ENCODE measurements around the gene ATP1A4. TPM values are rescaled to one million over a fixed set of nuclear protein-coding genes. Genes with fewer than 3 reads are reported as not detected.
"Not testable (repeated sequence)": the region's sequence is repeated elsewhere in the genome, so short reads cannot be mapped to it uniquely, and the experiment has no call there.

Gene ATP1A4
- total RNA-seq, 1 donor from 2014 or later: 0.35 TPM

DNA sequence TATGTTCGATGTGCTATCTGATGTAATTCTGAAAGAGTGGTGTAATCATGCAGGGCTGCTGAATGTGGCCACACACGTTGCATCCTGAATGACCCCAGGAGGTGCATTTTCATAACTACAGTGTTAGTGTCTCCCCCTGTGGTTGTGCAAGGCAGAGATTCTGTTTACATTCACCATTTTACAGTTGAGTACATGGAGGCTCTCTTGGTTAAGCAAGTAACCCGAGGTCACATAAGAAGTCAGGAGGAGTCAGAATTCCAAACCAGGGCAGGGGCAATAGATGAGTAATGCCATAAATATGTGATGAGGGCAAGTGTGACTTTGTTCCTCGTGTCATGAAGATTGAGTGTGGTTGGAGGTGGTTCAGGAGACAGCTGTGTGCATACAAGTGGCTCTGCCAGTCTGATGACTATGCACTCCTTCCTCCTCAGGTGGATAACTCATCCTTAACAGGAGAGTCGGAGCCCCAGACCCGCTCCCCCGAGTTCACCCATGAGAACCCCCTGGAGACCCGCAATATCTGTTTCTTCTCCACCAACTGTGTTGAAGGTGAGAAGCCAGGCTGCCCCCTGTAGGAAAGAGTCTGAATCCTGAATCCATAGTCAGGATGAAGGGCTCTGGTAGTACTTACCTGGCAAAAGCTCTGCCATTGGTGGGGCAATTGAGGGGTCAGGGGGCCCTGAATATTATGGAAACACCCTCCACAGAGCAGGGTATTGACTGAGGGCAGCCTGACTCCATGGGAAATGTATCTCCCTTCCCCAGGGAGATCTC lies 26.5 kb upstream of the ATP1A4 start:
- H3K36me3 Mint-ChIP-seq (ENCODE audit: low read depth): peaks cover 12% of the 10 kb centered on the region
- no peak for DNase-seq (ENCODE audit: low read depth, low spot score)
- no peaks in the 10 kb centered on the region for H3K27me3 Mint-ChIP-seq (ENCODE audit: low read depth)
- no peaks in the 10 kb centered on the region for H3K9me3 Mint-ChIP-seq
- TF ChIP-seq, protein P1, sequence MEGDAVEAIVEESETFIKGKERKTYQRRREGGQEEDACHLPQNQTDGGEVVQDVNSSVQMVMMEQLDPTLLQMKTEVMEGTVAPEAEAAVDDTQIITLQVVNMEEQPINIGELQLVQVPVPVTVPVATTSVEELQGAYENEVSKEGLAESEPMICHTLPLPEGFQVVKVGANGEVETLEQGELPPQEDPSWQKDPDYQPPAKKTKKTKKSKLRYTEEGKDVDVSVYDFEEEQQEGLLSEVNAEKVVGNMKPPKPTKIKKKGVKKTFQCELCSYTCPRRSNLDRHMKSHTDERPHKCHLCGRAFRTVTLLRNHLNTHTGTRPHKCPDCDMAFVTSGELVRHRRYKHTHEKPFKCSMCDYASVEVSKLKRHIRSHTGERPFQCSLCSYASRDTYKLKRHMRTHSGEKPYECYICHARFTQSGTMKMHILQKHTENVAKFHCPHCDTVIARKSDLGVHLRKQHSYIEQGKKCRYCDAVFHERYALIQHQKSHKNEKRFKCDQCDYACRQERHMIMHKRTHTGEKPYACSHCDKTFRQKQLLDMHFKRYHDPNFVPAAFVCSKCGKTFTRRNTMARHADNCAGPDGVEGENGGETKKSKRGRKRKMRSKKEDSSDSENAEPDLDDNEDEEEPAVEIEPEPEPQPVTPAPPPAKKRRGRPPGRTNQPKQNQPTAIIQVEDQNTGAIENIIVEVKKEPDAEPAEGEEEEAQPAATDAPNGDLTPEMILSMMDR (conservative IDR thresholded peaks at IDR 0.05): no peak
- H3K4me3 Mint-ChIP-seq: no peak overlapping the region
- H3K4me1 Mint-ChIP-seq: peaks cover 13% of the 10 kb centered on the region
- H3K27ac Mint-ChIP-seq (ENCODE audit: unreplicated experiment): peak overlapping the region; percentile 14

DNA sequence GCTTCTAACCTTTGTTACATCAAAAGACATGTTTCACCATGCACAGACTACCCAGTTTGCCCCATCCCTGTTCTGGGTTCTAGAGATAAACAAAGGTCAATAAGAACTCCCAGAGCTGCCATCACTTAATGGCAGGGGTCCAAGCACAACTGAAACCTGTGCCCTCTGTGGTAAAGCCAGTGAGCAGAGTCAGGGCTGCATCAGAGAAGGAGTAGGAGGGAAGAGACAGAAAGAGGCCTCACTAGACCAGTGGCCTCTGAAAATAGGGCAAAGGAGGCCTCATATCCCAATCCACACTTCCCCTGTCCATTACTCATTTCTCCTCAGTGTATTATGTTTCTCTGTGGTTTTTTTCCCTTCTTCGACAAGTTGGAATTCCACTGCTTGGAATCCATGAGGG lies 25.7 kb upstream of the ATP1A4 start:
- H3K27ac Mint-ChIP-seq (ENCODE audit: unreplicated experiment): peak overlapping the region; percentile 67
- TF ChIP-seq, protein P1 (conservative IDR thresholded peaks at IDR 0.05): no peak
- no peak for DNase-seq (ENCODE audit: low read depth, low spot score)
- H3K4me1 Mint-ChIP-seq: peaks cover 10% of the 10 kb centered on the region
- no peaks in the 10 kb centered on the region for H3K27me3 Mint-ChIP-seq (ENCODE audit: low read depth)
- no peaks in the 10 kb centered on the region for H3K9me3 Mint-ChIP-seq
- H3K4me3 Mint-ChIP-seq: no peak overlapping the region
- H3K36me3 Mint-ChIP-seq (ENCODE audit: low read depth): peaks cover 12% of the 10 kb centered on the region

DNA sequence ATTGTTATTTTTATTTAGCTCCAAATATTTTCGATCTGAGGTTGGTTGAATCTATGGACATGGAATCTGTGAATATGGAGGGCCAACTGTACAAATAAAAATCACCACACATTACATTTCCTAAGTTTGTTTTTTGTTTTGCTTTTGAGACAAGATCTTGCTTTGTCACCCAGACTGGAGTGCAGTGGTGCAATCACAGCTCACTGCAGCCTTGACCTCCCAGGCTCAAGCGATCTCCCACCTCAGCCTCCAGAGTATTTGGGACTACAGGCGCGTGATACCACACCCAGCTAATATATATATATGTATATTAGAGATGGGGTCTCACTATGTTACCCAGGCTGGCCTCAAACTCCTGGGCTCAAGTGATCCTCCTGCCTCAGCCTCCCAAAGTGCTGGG lies 25.1 kb upstream of the ATP1A4 start:
- H3K36me3 Mint-ChIP-seq (ENCODE audit: low read depth): peaks cover 12% of the 10 kb centered on the region
- not testable (repeated sequence) for H3K4me3 Mint-ChIP-seq; H3K27ac Mint-ChIP-seq (ENCODE audit: unreplicated experiment); H3K27me3 Mint-ChIP-seq (ENCODE audit: low read depth); H3K9me3 Mint-ChIP-seq; DNase-seq (ENCODE audit: low read depth, low spot score)
- peaks cover 12% of the 10 kb centered on the region for H3K4me1 Mint-ChIP-seq

DNA sequence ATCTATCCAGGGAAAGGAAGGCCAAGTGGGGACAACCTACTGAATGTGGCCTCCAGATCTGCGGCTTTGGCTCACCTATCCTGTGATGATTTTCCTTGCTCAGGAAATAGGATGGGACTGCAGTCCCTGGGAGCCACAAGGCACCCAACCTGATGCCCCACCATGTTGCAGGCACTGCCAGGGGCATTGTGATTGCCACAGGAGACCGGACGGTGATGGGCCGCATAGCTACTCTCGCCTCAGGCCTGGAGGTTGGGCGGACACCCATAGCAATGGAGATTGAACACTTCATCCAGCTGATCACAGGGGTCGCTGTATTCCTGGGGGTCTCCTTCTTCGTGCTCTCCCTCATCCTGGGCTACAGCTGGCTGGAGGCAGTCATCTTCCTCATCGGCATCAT lies 24.0 kb upstream of the ATP1A4 start:
- no peak for DNase-seq (ENCODE audit: low read depth, low spot score)
- H3K4me1 Mint-ChIP-seq: peaks cover 19% of the 10 kb centered on the region
- no peak overlapping the region for H3K27ac Mint-ChIP-seq (ENCODE audit: unreplicated experiment)
- H3K27me3 Mint-ChIP-seq (ENCODE audit: low read depth): no peaks in the 10 kb centered on the region
- no peaks in the 10 kb centered on the region for H3K9me3 Mint-ChIP-seq
- peaks cover 17% of the 10 kb centered on the region for H3K36me3 Mint-ChIP-seq (ENCODE audit: low read depth)
- TF ChIP-seq, protein P1 (conservative IDR thresholded peaks at IDR 0.05): no peak
- H3K4me3 Mint-ChIP-seq: no peak overlapping the region

DNA sequence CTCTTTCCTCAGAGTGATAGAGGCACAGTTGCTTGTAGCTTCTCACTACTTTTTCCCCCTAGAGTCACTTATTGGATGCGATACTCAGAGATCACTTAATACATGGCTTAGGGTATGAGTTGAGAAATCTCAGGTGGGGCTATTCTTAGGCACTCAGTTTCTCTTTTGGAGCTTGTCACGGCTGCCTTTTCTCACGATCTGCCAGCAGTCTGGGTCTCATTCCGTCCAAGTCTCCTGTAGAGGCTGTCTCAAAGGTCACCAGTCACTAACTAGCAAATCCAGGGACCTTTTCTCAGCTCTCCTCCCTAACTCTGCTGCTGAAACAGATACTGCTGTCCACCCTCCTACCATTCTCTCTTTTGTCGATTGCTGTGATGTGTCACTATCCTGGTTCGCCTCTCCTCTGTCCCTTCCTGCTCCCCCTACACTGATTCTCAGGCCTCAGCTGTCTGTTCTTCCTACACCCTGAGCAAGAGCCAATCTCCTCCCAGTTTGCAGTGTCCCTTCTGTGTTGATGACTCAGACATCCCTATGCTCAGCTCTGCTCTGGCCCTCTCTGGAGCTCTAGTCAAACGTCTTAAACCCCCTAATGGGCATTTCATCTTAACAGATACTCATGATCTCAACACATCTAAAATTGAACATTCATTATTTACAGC lies 23.4 kb upstream of the ATP1A4 start:
- Mint-ChIP-seq H3K4me1 (peaks cover 23% of the 10 kb centered on the region), H3K36me3 (ENCODE audit: low read depth) (peaks cover 23% of the 10 kb centered on the region), H3K27me3 (ENCODE audit: low read depth) (no peaks in the 10 kb centered on the region), H3K9me3 (no peaks in the 10 kb centered on the region), H3K27ac (ENCODE audit: unreplicated experiment) (peak overlapping the region; percentile 22), H3K4me3 (no peak overlapping the region)
- DNase-seq (ENCODE audit: low read depth, low spot score): no peak
- TF ChIP-seq, protein P1 (conservative IDR thresholded peaks at IDR 0.05): no peak

- Mint-ChIP-seq H3K4me1 (peaks cover 19% of the 10 kb centered on the region), H3K9me3 (no peaks in the 10 kb centered on the region), H3K4me3 (no peak overlapping the region), H3K27me3 (ENCODE audit: low read depth) (no peaks in the 10 kb centered on the region), H3K36me3 (ENCODE audit: low read depth) (peaks cover 21% of the 10 kb centered on the region), H3K27ac (ENCODE audit: unreplicated experiment) (no peak overlapping the region)
- TF ChIP-seq, protein P1 (conservative IDR thresholded peaks at IDR 0.05): no peak
- DNase-seq (ENCODE audit: low read depth, low spot score): no peak
These were observed 22.8 kb upstream of the ATP1A4 start for GRCh38 chr1:160128636-160129035.

All from neural crest cell (in vitro differentiated cells).